SK-N-SH (cell line): ENCODE measurements around the gene COPE. TPM values are rescaled to one million over a fixed set of nuclear protein-coding genes. Genes with fewer than 3 reads are reported as not detected.

ENCODE experiments used
- CTCF ChIA-PET: fragments of 300-600, 350-600 bp; formaldehyde crosslinking; extraction: SDS; loops from one replicate; lab custom pipeline; 2021; lab: Yijun Ruan, JAX
- POLR2A ChIA-PET: fragments of 350-600 bp; sonication (Branson Sonifier 250); formaldehyde crosslinking; extraction: SDS; loops from one replicate; lab custom pipeline; 2020; ENCODE audit warnings: antibody characterized with exemption, inconsistent platforms; lab: Yijun Ruan, JAX
- DNase-seq: peaks from one replicate; pipeline ENCODE4 v3.0.0; 2012
- H2AFZ ChIP-seq: fragments of 200-600 bp; sonication (generic); 2 replicates; pipeline ENCODE4 v1.8.1; 2016; ENCODE audit warnings: antibody characterized with exemption, mild to moderate bottlenecking, low read depth
- H3F3A ChIP-seq: fragments of 200-600 bp; sonication (generic); replicated peaks from 2 replicates; pipeline ENCODE3; 2016; ENCODE audit warnings: antibody characterized with exemption, mild to moderate bottlenecking; ENCODE audit not compliant: insufficient read depth
- H3K27ac ChIP-seq, 2 experiments: fragments of 200-500 bp in 1 of 2; fragments of 200-600 bp in 1 of 2; sonication (Bioruptor generic) in 1 of 2; sonication (generic), shearing (Covaris generic) in 1 of 2; 2 replicates each; pipeline versions ENCODE4 v1.5.1 to v1.6.1; 2014 to 2016; ENCODE audit warnings: low read depth in 2 of 2, inconsistent platforms in 1 of 2, low read length in 1 of 2, mild to moderate bottlenecking in 1 of 2, mixed read lengths in 1 of 2
- H3K27me3 ChIP-seq: fragments of 200-600 bp; sonication (generic), shearing (Covaris generic); 2 replicates; pipeline ENCODE4 v1.6.1; 2016; ENCODE audit warnings: mixed run types; ENCODE audit not compliant: insufficient read depth
- H3K36me3 ChIP-seq, 2 experiments: fragments of 200-500 bp in 1 of 2; fragments of 200-600 bp in 1 of 2; sonication (Bioruptor generic) in 1 of 2; sonication (generic) in 1 of 2; replicated peaks in 1 of 2; 2 replicates each; pipeline versions ENCODE3 to v1.5.1; 2014 to 2016; ENCODE audit warnings: low read length in 1 of 2, mild to moderate bottlenecking in 1 of 2; ENCODE audit not compliant: insufficient read depth in 2 of 2, control insufficient read depth in 1 of 2
- H3K4me1 ChIP-seq, 2 experiments: fragments of 200-500 bp in 1 of 2; fragments of 200-600 bp in 1 of 2; sonication (Bioruptor generic) in 1 of 2; sonication (generic), shearing (Covaris generic) in 1 of 2; 2 replicates each; pipeline versions ENCODE4 v1.5.1 to v1.6.1; 2014 to 2016; ENCODE audit warnings: low read depth in 1 of 2, low read length in 1 of 2, mixed run types in 1 of 2; ENCODE audit not compliant: insufficient read depth in 2 of 2, control insufficient read depth in 1 of 2
- H3K4me2 ChIP-seq: fragments of 200-600 bp; sonication (generic), shearing (Covaris generic); 2 replicates; pipeline ENCODE4 v1.6.1; 2017; ENCODE audit warnings: mixed run types
- H3K4me3 ChIP-seq, 2 experiments: fragments of 200-500 bp in 1 of 2; fragments of 200-600 bp in 1 of 2; sonication (Bioruptor generic) in 1 of 2; sonication (generic), shearing (Covaris generic) in 1 of 2; 2 replicates each; pipeline versions ENCODE4 v1.5.1 to v1.8.1; 2014 to 2016; ENCODE audit warnings: low read depth in 2 of 2, inconsistent platforms in 1 of 2, low read length in 1 of 2, mild to moderate bottlenecking in 1 of 2, mixed read lengths in 1 of 2, moderate library complexity in 1 of 2
- H3K79me2 ChIP-seq: fragments of 200-600 bp; sonication (generic); 2 replicates; pipeline ENCODE4 v1.8.1; 2017; ENCODE audit warnings: mild to moderate bottlenecking; ENCODE audit not compliant: insufficient read depth
- H3K9ac ChIP-seq: fragments of 200-600 bp; sonication (generic); 2 replicates; pipeline ENCODE4 v1.6.1; 2017; ENCODE audit warnings: mixed run types
- H3K9me2 ChIP-seq: fragments of 200-600 bp; sonication (generic); 2 replicates; pipeline ENCODE4 v1.6.1; 2017; ENCODE audit warnings: mixed run types
- H3K9me3 ChIP-seq: fragments of 200-600 bp; sonication (generic); 2 replicates; pipeline ENCODE4 v1.6.1; 2017; ENCODE audit warnings: mixed run types, mild to moderate bottlenecking, moderate library complexity
- H4K20me1 ChIP-seq: fragments of 200-600 bp; sonication (generic); 2 replicates; pipeline ENCODE4 v1.6.1; 2017; ENCODE audit warnings: mild to moderate bottlenecking, mixed run types; ENCODE audit not compliant: insufficient read depth
- CHD2 ChIP-seq: fragments of 150-350 bp; IDR thresholded peaks from 2 replicates; pipeline ENCODE4 v1.6.1; 2018; ENCODE audit warnings: low read length; ENCODE audit not compliant: partially characterized antibody
- CTCF ChIP-seq: fragments of 200-600 bp; sonication (generic); IDR thresholded peaks from 2 replicates; pipeline ENCODE4 v1.6.1; 2017; ENCODE audit warnings: antibody characterized with exemption, mild to moderate bottlenecking, moderate library complexity
- ELF1 ChIP-seq: IDR thresholded peaks from 2 replicates; pipeline ENCODE4 v1.4.0; 2012
- EZH2phosphoT487 ChIP-seq: fragments of 200-600 bp; sonication (generic); IDR thresholded peaks from 2 replicates; pipeline ENCODE4 v1.6.1; 2017; ENCODE audit warnings: low read depth, mixed run types, mild to moderate bottlenecking, antibody characterized with exemption, moderate library complexity, borderline replicate concordance
- FOXJ3 ChIP-seq: sonication (generic); formaldehyde crosslinking; IDR thresholded peaks from 2 replicates; pipeline ENCODE4 v1.5.1; 2020; ENCODE audit warnings: mild to moderate bottlenecking, missing genetic modification reagents
- IRF3 ChIP-seq: fragments of 150-350 bp; IDR thresholded peaks from 2 replicates; pipeline ENCODE4 v1.6.1; 2016; ENCODE audit warnings: mild to moderate bottlenecking, low read depth, low read length
- JUND ChIP-seq: IDR thresholded peaks from 2 replicates; pipeline ENCODE4 v1.4.0; 2012
- NFIC ChIP-seq: IDR thresholded peaks from 2 replicates; pipeline ENCODE4 v1.4.0; 2012; ENCODE audit warnings: borderline replicate concordance
- PBX3 ChIP-seq: IDR thresholded peaks from 2 replicates; pipeline ENCODE4; 2012
- RAD21 ChIP-seq: IDR thresholded peaks from 2 replicates; pipeline ENCODE4 v1.6.1; 2012; ENCODE audit warnings: mild to moderate bottlenecking, low read length
- SIN3A ChIP-seq: IDR thresholded peaks from 2 replicates; pipeline ENCODE4 v1.6.1; 2012; ENCODE audit warnings: low read depth, mild to moderate bottlenecking, low read length, moderate library complexity, borderline replicate concordance
- SMC3 ChIP-seq: IDR thresholded peaks from 2 replicates; pipeline ENCODE4 v1.6.1; 2012; ENCODE audit warnings: low read depth, low read length, improper control_type of control experiment
- TAF1 ChIP-seq: IDR thresholded peaks from 2 replicates; pipeline ENCODE4 v1.6.1; 2012; ENCODE audit warnings: low read depth, mild to moderate bottlenecking, low read length, moderate library complexity, borderline replicate concordance
- TCF12 ChIP-seq: IDR thresholded peaks from 2 replicates; pipeline ENCODE4 v1.4.0; 2012
- TEAD4 ChIP-seq: IDR thresholded peaks from 2 replicates; pipeline ENCODE4 v1.4.0; 2012; ENCODE audit warnings: mild to moderate bottlenecking, borderline replicate concordance; ENCODE audit not compliant: insufficient read depth
- USF1 ChIP-seq: IDR thresholded peaks from 2 replicates; pipeline ENCODE4 v1.4.0; 2012; ENCODE audit warnings: low read depth, borderline replicate concordance
- ZBTB33 ChIP-seq: IDR thresholded peaks from 2 replicates; pipeline ENCODE4 v1.4.0; 2012; ENCODE audit warnings: low read depth, borderline replicate concordance
- WGBS: methylation state at CpG from one replicate; pipeline ENCODE4 v1.1.6; 2017; ENCODE audit warnings: low lambda C conversion rate; 5-methylcytosine and 5-hydroxymethylcytosine counted together
- polyA plus RNA-seq, 3 experiments: library from polyadenylated mRNA; depleted of rRNA; stranded (reverse); fragments of >200 nt; gene quantifications; 2 replicates each; pipeline ENCODE4 v1.2.3, GENCODE V29; 2012

COPE gene
- polyA plus RNA-seq, 1 of the 3 experiments (the other 2 are of a cell fraction): 450 TPM

GRCh38 chr19:18906605-18907519, 12.3 kb downstream of the COPE start:
- no CpG with 5 or more reads among the region's 36 CpGs for WGBS
- no peaks in the 10 kb centered on the region for H3F3A ChIP-seq
- no peak for DNase-seq
- TF ChIP-seq TEAD4 (no peak), SIN3A (no peak), FOXJ3 (CRISPR knock-in tag) (no peak), IRF3 (no peak), JUND (no peak), TAF1 (no peak), ELF1 (no peak), ZBTB33 (no peak), SMC3 (no peak), EZH2phosphoT487 (no peak), PBX3 (no peak), RAD21 (no peak), CHD2 (no peak), TCF12 (no peak), NFIC (no peak), CTCF (no peak), USF1 (no peak)
- TF ChIP-seq, all 33 proteins: peak for 0
- Histone ChIP-seq H3K79me2 (peaks cover 6% of the 10 kb centered on the region; the same call in 1 of the 2 replicates), H3K9me2 (no peaks in the 10 kb centered on the region), H2AFZ (no peak overlapping the region), H3K27ac (no peak overlapping the region), H3K9me3 (no peaks in the 10 kb centered on the region), H3K4me1 (no peaks in the 10 kb centered on the region), H3K4me2 (no peak overlapping the region), H4K20me1 (peaks cover 7% of the 10 kb centered on the region; the same call in 1 of the 2 replicates), H3K27me3 (no peaks in the 10 kb centered on the region), H3K9ac (no peak overlapping the region), H3K4me3 (no peak overlapping the region), H3K36me3 (peaks cover 11 to 55% of the 10 kb centered on the region in 2 experiments)
- CTCF ChIA-PET: interaction anchor here (1.4 to 4.1 kb wide), 3 partner anchors 11 to 12 kb away, joined by 4 to 22 read pairs (median 5); partner anchors contain the start of gene CERS1
- POLR2A ChIA-PET: interaction anchor here (1.0 kb wide), 3 partner anchors 8 to 13 kb away, joined by 3 read pairs; partner anchors contain the start of genes COPE and DDX49
